Esophagus squamous epithelium (tissue), 4 donors: Measurements from ENCODE around the gene ADSS2.

ENCODE experiments used
- CTCF ChIP-seq, 6 experiments: fragments of 450-650 bp in 4 of 6; fragments of 200-600 bp in 2 of 6; sonication (generic) in 2 of 6; IDR thresholded peaks; one replicate each; pipeline ENCODE4 v1.5.1; 2016 to 2019; ENCODE audit warnings: antibody characterized with exemption in 6 of 6, mild to moderate bottlenecking in 4 of 6, moderate library complexity in 4 of 6
- POLR2A ChIP-seq, 4 donors: fragments of 450-650 bp; IDR thresholded peaks; one replicate each; pipeline ENCODE4 v1.6.1; 2017; ENCODE audit warnings: antibody characterized with exemption in 4 of 4, mild to moderate bottlenecking in 4 of 4, moderate library complexity in 3 of 4

- TF ChIP-seq CTCF (IDR thresholded peaks at IDR 0.05) (no peak), POLR2A (IDR thresholded peaks at IDR 0.05) (no peak)
Measured at GRCh38 chr1:244388961-244389360, 62.7 kb downstream of the ADSS2 start.
